GM12891 (cell line): ENCODE data around the gene PLPP1.

ENCODE experiments used
- POLR2A ChIP-seq: IDR thresholded peaks from 2 replicates; pipeline ENCODE4 v1.6.1; 2011; ENCODE audit warnings: low read depth, low read length, control low read depth
- POLR2AphosphoS5 ChIP-seq: IDR thresholded peaks from 2 replicates; pipeline ENCODE4 v1.6.1; 2011; ENCODE audit warnings: low read depth, low read length, control low read depth
- POU2F2 ChIP-seq: IDR thresholded peaks from 2 replicates; pipeline ENCODE4 v1.6.1; 2011; ENCODE audit warnings: low read depth, mild to moderate bottlenecking, control low read depth, low read length, moderate library complexity
- TAF1 ChIP-seq: IDR thresholded peaks from 2 replicates; pipeline ENCODE4 v1.6.1; 2011; ENCODE audit warnings: low read depth, low read length, control low read depth

GRCh38 chr5:55495216-55495615, 39.5 kb downstream of the PLPP1 start:
- TF ChIP-seq POLR2A: no peak
- no peak for TF ChIP-seq POLR2AphosphoS5
- no peak for TF ChIP-seq TAF1
- TF ChIP-seq POU2F2: no peak
